GM12865 (cell line): ENCODE results near the gene TASP1.

Source experiments
- DNase-seq: peaks from one replicate; pipeline ENCODE4 v3.0.0; 2010; ENCODE audit warnings: low read depth
- H3K4me3 ChIP-seq: 2 replicates; pipeline ENCODE4 v1.5.1; 2011; ENCODE audit warnings: mild to moderate bottlenecking, low read depth, low read length, control low read depth
- TF ChIP-seq, protein P1 (sequence below): IDR thresholded peaks from 2 replicates; pipeline ENCODE4 v1.5.1; 2011; ENCODE audit warnings: low read length, control low read depth, low read depth, inconsistent platforms; ENCODE audit not compliant: insufficient read depth; ENCODE audit errors: missing control alignments

Gene TASP1

DNA sequence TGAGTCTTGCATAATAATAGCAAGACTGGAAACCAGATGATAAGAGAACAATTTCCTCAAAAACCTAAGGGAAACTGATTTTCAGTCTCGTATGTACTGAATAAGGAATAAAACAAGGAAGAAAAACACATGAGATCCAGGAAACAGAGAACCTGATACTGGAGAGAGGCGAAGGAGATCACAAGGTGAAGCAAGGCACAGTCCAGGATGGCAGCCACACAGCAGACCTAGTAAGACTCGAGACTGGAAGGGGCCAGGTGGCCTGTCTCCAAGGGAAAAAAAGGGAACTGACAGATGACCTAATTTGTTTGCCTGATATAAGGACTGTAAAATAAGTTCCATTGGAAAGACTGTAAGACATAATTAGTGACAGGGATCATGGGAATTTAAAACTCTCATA is 71.1 kb downstream of the TASP1 start:
- H3K4me3 ChIP-seq = no peak overlapping the region
- TF ChIP-seq, protein P1, sequence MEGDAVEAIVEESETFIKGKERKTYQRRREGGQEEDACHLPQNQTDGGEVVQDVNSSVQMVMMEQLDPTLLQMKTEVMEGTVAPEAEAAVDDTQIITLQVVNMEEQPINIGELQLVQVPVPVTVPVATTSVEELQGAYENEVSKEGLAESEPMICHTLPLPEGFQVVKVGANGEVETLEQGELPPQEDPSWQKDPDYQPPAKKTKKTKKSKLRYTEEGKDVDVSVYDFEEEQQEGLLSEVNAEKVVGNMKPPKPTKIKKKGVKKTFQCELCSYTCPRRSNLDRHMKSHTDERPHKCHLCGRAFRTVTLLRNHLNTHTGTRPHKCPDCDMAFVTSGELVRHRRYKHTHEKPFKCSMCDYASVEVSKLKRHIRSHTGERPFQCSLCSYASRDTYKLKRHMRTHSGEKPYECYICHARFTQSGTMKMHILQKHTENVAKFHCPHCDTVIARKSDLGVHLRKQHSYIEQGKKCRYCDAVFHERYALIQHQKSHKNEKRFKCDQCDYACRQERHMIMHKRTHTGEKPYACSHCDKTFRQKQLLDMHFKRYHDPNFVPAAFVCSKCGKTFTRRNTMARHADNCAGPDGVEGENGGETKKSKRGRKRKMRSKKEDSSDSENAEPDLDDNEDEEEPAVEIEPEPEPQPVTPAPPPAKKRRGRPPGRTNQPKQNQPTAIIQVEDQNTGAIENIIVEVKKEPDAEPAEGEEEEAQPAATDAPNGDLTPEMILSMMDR = no peak
- DNase-seq = no peak

DNA sequence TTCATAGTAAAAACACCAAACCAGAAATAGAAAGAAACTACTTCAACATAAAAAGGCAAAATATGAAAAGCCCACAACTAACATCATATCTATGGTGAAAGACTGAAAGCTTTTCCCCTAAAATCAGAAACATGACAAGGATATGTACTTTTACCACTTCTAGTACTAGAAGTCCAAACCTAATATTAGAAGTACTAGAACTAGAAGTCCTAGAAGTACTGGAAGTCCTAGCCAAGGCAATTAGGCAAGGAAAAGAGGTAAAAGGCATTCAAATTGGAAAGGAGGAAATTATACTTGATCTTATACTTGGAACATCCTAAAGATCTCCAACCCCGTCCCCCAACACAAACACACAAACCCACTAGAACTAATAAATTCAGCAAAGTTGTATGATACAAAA is 74.9 kb downstream of the TASP1 start:
- TF ChIP-seq, protein P1 = no peak

DNA sequence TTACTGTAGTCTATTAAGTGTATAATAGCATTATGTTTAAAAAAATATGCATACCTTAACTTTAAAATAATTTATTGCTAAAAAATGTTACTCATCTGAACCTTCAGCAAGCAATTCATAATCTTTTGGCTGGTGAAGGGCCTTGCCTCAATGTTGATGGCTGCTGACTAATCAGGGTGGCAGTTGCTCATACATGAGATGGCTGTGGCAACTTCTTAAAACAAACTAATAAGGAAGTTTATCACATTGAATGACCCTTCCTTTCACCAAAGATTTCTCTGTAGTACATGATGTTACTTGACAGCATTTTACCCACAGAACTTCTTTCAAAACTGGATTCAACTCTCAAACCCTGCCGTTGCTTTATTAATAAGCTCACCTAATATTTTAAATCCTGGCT is 84.0 kb downstream of the TASP1 start:
- TF ChIP-seq, protein P1 = no peak
- H3K4me3 ChIP-seq = no peak overlapping the region
- DNase-seq = no peak

More for the DNA sequence above, 74.9 kb downstream of the TASP1 start:
- no peak for DNase-seq
- no peak overlapping the region for H3K4me3 ChIP-seq

DNA sequence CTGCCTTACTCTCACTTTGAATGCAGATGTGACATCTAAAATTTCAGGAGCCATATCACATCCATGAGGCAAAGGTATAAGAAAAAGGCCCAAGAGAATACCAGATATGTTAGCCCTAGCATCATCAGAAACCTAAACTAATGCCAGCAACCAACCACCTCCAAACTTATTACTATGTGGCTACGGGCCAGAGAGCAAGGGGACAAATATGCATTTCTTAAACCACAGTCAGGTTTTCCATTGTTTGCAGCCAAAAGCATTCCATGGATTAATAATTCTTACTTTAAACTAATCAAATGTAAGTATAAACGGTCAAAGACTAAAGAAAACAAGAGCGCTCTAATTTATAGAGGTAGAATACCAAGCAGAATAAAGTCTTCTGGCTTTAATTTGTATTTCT is 84.7 kb downstream of the TASP1 start:
- TF ChIP-seq, protein P1 = no peak
- no peak overlapping the region for H3K4me3 ChIP-seq
- no peak for DNase-seq

DNA sequence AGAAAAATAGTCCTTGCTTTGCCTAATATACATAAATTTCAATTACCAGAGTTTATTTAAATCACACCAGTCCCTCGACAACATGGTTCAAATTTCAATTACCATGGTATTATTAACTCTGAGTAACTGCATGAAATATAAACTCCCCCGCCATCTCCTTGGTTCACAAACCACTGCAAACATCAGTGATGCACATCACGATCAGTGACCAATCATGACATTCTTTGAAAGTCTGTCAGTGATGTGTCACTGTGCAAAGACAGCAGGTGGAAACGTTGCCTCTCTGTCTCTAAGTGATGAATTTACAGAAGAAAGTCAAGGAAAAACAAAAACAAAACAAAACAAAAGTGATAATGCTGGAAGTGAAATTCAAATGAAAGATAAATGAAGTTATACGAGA is 86.7 kb downstream of the TASP1 start:
- TF ChIP-seq, protein P1 = no peak
- no peak for DNase-seq
- H3K4me3 ChIP-seq = no peak overlapping the region

DNA sequence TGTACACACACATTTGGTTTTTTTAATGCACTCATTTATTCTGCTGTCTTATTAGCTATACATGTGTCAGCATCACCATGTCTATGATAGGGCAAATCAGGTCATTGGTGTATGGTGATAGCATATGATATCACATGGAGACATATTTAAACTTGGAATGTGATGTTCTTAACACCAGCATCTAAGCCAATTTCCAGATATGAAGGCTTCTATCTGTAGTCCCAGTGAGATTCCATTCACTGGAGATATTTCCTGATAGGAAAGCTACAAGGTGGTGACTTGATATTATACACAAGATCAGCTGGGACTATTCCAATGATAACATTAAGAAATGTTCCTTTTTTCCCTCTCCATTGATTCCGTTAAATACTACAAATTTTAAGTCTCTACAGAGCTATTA is 89.3 kb downstream of the TASP1 start:
- DNase-seq = no peak
- TF ChIP-seq, protein P1 = no peak
- no peak overlapping the region for H3K4me3 ChIP-seq

DNA sequence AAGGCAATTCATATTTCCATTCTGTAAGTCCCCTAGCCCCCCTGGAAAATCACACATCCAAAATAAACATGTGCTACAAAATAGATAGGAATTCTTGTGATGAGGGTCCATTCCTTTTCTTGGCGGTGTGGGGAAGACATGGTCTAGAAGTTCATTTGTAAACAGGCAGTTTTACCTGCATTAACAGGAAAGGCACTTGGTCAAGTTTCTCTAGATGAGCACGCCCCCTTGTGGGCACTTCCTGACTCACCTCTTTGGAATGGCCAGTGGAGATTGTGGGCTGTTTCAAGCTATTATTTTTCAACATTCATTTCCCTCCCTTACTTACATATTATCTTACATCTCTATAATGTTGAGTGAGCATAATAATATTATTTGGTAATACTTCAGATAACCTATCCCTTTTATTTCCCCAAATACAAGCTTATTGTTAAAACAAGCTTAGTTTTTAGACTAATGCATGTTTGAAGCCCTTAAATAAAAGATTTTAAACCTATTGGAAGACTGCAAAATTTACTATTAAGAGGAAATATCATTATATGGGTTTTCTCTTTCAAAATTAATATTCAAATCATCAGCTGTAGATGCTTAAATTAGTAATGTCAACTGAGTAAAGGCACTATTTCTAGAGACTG is 92.1 kb downstream of the TASP1 start:
- no peak overlapping the region for H3K4me3 ChIP-seq
- TF ChIP-seq, protein P1 = peak; percentile 85
- DNase-seq = peak; percentile 78
